SH-SY5Y (cell line): ENCODE measurements around the gene G3BP1.

Experiments used
- GATA2 ChIP-seq: IDR thresholded peaks from 2 replicates; pipeline ENCODE4 v1.6.1; 2011; ENCODE audit warnings: mild to moderate bottlenecking, low read depth, low read length
- GATA3 ChIP-seq: IDR thresholded peaks from 2 replicates; pipeline ENCODE4 v1.6.1; 2011; ENCODE audit warnings: low read depth, mild to moderate bottlenecking, low read length, moderate library complexity

- TF ChIP-seq GATA2 (no peak), GATA3 (no peak)
These were observed 49.2 kb upstream of the G3BP1 start for GRCh38 chr5:151722546-151722945.
